HG02759 (cell line): Measurements from ENCODE around the gene IL32.

Source experiments
- ATAC-seq: cut with Tn5 transposase; IDR thresholded peaks from one replicate; pipeline ENCODE4 v1.9.1; 2021; ENCODE audit warnings: mild to moderate bottlenecking, moderate library complexity; ENCODE audit not compliant: unreplicated experiment

IL32 gene

DNA sequence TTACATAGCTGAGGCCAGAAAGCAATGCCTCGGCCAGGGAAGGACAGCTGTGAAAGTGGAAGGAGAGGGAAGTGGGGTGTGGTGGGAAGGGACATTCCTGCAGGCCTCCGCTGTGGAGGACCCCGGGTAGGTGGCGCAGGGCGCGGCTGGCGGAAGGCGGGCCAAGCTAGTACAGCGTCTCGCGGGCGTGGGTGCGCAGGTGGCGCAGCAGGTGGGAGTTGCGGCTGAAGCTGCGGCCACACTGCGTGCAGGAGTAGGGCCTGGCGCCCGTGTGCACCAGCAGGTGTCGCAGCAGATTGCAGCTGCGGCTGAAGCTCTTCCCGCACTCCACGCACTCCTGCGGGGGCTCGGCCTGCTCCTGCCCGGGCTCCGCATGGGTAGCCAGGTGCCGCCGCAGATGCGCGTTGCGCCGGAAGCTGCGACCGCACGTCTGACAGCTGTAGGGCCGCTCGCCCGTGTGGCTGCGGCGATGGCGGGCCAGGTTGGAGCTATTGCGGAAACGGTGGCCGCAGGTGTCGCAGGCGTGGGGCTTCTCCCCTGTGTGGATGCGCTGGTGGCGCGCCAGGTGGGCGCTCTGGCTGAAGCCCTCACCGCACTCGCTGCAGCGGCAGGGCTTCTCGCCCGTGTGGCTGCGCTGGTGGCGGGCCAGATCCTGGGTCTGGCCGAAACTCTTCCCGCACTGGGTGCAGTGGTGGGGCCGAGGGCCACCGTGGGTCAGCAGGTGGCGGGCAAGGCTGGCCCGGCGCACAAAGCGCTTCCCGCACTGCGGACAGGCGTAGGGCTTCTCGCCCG is 23.7 kb downstream of the IL32 start:
- ATAC-seq = no peak

DNA sequence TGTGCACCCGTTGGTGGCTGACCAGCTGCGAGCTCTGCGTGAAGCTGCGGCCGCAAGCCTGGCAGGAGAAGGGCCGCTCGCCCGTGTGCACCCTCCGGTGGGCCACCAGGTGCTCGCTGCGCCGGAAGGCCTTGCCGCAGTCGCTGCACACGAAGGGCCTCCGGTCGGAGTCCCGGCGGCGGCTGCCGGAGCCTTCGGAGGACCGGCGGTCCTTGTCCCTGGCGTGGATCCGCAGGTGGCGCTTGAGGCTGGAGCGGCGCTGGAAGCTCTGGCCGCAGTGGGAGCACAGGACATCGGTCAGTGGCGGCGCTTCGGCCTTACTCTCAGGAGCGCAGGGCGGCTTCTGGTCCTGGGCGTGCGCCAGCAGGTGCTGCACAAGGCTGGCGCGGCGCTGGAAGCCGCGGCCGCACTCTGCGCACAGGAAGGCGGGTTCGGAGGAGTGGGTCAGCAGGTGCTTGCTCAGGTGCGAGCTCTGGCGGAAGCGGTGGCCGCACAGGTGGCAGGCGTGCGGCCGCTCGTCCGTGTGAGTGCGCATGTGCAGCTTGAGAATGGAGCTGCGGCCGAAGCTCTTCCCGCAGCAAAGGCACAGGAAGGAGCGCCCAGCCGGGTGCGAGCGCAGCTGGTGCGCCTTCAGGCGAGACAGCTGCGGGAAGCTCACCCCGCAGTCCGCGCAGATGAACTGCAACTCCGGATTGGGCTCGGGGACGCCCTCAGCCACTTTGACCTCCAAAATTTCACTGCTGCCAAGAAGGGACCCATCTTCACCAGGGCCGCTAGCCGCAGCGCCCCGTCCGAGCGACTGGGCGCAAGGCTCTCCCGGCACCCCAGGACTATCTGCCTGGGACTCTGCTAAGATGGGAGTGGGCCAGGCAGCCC is 24.5 kb downstream of the IL32 start:
- ATAC-seq = no peak

DNA sequence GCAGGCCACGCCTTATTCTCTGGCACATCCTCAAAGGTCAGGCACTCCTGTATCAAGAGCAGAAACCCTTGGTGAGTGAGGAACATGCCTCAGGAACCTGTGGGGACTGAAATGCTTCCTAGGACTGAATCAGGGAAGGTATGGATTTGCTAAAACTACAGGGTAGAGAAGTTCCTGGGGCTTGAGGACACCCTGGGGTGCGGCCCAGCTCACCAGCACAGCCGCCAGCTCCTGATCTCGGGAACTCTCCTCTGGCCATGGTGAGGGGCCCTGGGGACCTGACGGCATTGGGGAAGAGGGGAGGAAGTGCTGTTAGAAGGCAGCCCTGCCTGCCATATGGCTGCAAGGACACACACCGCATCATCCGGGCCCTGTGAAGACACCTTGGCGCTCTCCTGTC is 26.1 kb downstream of the IL32 start:
- no peak for ATAC-seq

DNA sequence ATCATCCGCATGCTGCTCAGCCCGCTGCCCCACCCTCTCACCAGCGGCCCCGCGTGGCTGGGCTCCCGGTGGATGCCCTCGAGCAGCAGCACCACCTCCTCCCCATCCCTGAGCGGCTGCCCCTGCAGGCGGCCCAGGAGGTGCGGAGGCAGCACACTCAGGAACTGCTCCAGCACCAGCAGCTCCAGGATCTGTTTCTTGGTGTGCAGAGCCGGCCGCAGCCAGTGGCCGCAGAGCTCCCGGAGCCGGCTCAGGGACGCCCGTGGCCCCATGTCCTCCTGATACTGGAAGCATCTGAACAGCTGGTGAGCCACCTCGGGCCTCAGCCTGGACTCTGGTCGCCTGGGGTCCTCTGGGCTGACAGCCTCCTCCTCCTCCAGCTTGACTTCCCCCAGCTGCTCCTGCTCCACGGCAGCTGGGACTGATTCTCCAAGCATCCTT is 27.1 kb downstream of the IL32 start:
- ATAC-seq = no peak

GRCh38 chr16:3094289-3095027 is 29.0 kb downstream of the IL32 start:
- no peak for ATAC-seq

GRCh38 chr16:3095869-3096268 is 30.4 kb downstream of the IL32 start:
- no peak for ATAC-seq

DNA sequence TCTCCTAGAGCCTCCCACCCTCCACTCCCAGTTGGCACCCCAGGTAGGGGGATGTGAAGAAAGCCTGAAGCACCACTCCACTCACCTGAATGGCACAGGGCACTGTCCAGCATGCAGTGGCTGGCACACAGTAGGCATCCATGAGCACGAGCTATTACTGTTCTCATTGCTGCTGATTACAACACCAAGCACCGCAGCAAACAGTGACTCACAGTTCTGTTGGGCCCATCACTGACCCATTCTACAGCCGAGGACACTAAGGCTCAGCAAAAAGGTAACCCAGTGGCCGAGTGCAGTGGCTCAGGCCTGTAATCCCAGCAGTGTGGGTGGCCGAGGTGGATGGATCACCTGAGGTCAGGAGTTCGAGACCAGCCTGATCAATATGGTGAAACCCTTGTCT is 30.9 kb downstream of the IL32 start:
- no peak for ATAC-seq

DNA sequence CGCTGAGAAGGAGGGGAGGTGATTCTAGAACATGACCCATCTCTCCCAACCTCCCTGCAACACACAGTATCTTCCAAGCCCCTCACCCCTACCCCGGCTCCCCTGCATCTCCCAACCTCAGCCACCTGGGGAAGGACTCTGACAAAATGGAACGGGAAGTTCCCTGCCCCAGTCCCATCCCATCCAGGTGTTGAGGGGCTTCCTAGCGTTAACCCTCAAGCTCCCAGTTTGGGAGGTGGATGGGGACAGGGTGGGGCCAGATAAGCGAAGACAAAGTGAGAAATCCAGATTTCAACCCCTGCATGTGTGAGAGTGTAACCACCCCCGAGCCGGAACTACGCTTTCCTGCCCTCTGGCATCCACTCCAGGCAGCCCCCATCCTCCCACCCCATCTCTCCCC is 31.8 kb downstream of the IL32 start:
- no peak for ATAC-seq

DNA sequence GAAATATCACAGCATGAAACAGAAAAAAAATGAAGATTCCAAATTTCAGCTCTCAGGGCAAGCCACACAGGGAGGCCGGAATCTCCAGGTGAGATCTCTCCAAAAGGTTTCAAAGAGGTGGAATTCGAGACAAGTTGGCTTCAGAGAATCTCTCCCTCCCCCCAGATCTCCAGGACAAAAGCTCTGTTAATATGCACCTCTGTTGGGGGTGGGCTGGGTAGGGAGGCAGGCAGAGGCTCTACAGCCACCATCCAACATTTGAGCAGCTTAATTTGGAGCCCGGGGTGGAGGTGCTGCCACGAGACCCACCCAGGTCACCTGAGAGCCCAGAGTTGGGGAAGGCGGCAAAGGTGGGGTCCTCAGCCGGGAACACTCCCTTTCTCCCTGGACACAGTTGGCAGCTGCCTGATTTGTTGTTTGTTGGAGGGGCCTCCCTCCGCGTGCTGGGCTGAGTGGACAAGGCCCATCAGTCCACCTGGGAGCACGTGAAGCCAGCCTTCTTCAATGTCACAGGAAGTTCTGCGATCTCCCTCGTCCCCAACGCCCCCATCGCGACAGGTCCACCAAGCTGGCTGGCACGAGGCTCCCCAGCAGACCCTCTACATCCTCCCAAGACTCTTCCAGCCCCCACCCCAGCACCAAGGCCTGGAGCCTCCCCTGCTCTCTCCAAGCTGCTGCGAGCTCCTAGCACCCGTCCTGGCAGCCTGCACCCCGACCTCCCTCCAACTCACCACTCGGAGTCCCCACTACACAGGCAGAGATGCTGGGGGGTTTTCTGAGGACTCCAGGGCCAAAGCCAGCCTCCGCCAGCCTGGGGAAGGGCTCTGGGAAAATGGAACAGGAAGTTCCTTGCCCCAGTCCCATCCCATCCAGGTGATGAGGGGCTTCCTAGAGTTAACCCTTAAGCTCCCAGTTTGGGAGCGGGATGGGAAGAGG is 33.3 kb downstream of the IL32 start, which contains the start of gene ZSCAN10:
Gene ZSCAN10 (minus strand): TSS at position 836 of the 936 bp plus-strand sequence. CDS start 6,357 bp downstream, outside the sequence.
- no peak for ATAC-seq

- ATAC-seq = no peak
Observed at GRCh38 chr16:3099395-3099731, 33.9 kb downstream of the IL32 start.

DNA sequence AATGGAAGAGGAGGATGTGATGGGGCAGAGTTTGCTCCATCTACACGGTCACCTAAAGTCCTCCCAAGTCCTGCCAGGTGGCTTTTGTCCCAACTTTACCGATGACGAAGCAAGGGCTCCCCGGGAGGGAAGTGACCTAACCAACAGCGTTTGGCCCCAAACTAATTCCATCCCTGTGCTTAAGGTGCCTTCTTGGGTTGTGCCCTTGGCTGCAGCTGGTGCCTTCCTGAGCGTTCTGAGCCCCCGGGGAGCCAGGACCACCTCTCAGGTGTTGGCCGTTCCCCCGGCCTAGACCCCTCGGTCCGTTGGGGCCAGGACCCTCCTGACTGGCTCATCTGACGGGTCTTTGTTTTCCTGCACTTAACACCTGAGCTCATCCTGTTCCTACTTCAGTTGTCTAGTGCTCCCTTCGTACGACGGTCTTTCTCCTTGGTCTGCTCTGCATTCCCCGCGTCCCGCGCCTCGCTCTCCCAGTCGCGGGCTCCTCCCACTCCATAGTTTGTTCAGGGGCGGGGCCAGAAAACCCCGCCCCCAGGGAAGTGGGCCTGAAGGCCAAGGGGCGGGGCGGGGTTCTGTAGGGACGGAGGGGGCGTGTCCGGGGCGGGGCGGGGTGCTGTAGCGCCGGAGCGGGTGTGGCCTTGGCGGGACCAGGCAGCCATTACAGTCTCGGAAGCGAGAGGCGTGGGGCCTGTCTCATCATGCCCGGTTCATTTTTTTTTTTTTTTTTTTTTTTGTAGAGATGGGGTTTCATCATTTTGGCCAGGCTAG is 34.5 kb downstream of the IL32 start:
- peak; percentile 69 for ATAC-seq

GRCh38 chr16:3101018-3101840 is 35.8 kb downstream of the IL32 start:
- no peak for ATAC-seq

DNA sequence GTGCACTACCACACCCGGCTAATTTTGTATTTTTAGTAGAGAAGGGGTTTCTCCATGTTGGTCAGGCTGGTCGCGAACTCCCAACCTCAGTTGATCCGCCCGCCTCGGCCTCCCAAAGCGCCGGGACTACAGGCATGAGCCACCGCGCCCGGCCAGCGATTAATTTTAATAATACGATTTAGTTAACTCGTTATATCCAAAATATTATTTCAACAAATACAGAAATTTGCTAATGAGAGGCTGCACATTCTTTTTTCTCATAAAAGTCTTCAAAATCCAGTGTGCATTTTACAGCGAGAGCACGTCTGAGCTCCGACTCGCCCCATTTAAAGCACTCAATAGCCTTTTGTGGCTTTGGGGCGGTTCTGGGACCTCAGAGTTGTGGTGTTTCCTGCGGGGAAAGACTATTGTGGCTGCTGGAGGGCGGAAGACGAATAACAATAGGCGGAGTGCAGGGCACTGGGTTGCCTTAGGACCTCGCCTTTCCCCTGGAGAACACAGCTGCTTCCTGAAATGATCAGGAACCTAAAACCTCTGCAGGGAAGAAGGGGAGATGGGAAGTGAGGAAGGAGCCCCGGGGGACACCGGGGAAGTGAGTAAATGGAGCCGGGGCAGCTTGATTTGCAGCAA is 36.5 kb downstream of the IL32 start:
- ATAC-seq = no peak

DNA sequence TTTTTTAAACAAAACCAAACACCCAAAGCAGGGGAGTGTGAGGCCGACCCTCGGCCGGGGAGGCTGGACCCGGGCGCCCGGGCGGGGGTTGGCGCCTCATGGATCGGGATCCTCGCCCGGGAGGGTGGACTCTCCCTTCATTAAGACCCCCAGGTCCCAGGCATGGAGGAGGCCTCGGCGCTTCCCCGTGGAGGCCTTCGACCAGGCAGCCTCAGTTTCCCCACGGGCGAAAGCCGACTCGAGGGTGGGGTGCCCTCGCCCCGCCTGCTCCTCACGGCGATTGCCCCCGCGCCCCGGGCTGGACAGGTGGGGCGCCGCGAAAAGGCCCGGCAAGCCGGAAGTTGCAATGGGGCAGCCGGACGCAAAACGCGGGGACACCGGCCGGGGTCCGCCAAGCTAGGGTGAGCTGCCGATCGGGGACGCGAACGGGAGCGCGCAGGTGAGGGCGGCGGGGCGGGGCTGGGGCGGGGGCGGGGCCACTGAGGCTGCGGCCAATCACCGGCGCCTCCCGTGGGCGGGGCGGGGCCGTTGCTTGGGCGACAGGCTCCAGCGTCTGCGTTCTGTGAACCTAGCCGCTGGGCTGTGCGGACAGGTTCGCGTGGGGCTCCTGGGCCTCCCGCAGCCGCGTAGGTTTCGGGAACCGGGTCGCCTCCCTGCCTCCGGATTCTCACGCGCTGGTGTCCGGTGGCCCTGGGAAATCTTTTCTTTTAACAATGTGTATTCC is 40.9 kb downstream of the IL32 start:
- peak; percentile 87 for ATAC-seq

DNA sequence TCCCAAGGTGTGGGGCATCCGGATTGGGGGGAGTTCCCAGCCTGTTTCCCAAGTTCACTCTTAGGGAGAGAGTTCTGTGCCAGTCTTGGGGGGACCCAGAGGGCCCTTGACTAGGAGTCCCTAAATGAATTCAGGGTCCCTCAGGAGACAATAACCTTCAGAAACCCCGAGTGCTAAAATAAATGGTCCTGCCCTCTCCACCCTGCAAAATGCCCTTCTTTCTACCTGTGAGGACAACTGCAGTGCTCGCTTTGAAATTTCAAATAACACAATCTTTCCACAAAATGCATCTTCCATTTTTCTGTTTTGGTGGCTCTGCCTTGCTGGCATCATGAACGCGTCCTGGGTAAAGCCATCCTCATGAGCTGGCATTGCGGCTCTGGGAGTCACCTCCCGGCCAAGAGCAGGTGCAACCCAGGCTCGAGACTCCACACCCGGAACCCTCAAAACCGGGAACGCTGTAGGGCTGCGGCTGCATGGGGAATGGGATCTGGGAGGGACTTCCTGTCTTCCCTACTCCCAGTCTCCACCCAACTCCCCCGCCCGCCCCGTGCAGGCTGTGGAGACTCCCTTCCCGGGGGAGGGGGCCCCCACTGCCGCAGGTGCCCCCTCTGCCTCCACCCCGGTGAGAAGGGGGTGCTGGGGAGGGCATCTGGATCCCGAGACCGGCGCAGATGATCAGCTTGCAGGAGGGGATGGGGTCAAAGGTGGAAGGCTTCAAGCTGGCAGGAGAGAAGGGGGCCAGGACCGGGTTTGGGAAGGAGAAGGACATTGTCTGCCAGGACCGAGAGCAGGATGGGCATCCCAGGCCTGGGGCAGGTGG is 46.8 kb downstream of the IL32 start, which contains the start of gene ZNF205:
Gene ZNF205 (plus strand): TSS at position 529 of the 823 bp plus-strand sequence. CDS start 845 bp downstream, outside the sequence.
- no peak for ATAC-seq

GRCh38 chr16:3112881-3113574 is 47.6 kb downstream of the IL32 start:
- no peak for ATAC-seq
